Measurements from ENCODE around the gene CDH22.

Gene CDH22

GRCh38 chr20:46126440-46127056, 181.8 kb downstream of the CDH22 start:
- no peak for TF ChIP-seq POLR2AphosphoS5 (IDR thresholded peaks at IDR 0.05; ENCODE audit: low read depth, low read length)
- TF ChIP-seq FOXP2 (optimal IDR thresholded peaks at IDR 0.05; ENCODE audit: borderline replicate concordance, extremely low read depth, extremely low read length, insufficient read depth): no peak
